ENCODE data around the gene IGHMBP2. TPM values are rescaled to one million over a fixed set of nuclear protein-coding genes. Genes with fewer than 3 reads are reported as not detected.
"Not testable (repeated sequence)": the region's sequence is repeated elsewhere in the genome, so short reads cannot be mapped to it uniquely, and the experiment has no call there.

IGHMBP2 gene
- total RNA-seq, 1 experiment from 2014 or later, result 21.5 TPM

GRCh38 chr11:68973706-68974105, 70.0 kb downstream of the IGHMBP2 start:
- H3K27ac ChIP-seq (ENCODE audit: low read length); H3K36me3 ChIP-seq (ENCODE audit: insufficient read depth, low read length); H3K4me3 ChIP-seq (ENCODE audit: low read length); H3K79me2 ChIP-seq (ENCODE audit: low read length); DNase-seq; H4K20me1 ChIP-seq (ENCODE audit: insufficient read depth, low read depth, low read length); H3K9me2 ChIP-seq (replicated peaks; ENCODE audit: insufficient read depth, low read length); H3K4me2 ChIP-seq (ENCODE audit: low read depth, low read length, poor library complexity, severe bottlenecking); H3K9me3 ChIP-seq (ENCODE audit: low read length); H3K27me3 ChIP-seq (ENCODE audit: low read length); H3K9ac ChIP-seq (ENCODE audit: low read length); H3K4me1 ChIP-seq (ENCODE audit: low read length); H2AFZ ChIP-seq (ENCODE audit: low read length): not testable (repeated sequence)

DNA sequence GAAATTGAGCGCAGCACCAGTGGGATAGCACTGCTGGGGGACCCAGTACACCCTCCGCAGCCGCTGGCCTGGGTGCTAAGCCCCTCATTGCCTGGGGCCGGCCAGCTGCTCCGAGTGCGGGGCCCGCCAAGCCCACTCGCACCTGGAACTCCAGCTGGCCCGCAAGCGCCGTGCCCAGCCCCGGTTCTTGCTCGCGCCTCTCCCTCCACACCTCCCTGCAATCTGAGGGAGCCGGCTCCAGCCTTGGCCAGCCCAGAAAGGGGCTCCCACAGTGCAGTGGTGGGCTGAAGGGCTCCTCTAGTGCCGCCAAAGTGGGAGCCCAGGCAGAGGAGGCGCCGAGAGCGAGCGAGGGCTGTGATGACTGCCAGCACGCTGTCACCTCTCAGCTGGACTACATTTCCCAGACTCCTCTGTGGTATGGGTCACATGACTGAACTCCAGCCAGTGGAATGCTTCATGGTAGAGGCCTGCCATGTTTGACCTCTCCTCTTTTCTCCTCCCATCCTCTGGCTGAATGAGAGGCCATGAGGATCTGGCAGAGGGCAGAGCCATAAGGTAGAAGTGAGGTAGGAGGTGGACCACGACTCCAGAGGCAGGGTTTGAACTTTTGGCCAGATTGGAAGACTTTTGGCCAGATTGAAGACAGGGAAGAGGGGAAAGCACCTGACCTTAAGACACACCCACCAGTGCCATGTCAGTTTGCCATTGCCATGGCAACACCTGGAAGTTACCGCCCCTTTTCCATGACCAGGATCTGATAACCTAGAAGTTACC, 70.9 kb downstream of the IGHMBP2 start:
- Histone ChIP-seq H3K79me2 (ENCODE audit: low read length) (no peaks in the 10 kb centered on the region), H3K9me2 (replicated peaks; ENCODE audit: insufficient read depth, low read length) (no peaks in the 10 kb centered on the region), H2AFZ (ENCODE audit: low read length) (peak overlapping the region; percentile 88), H3K4me1 (ENCODE audit: low read length) (no peaks in the 10 kb centered on the region), H3K9me3 (ENCODE audit: low read length) (no peaks in the 10 kb centered on the region), H4K20me1 (ENCODE audit: insufficient read depth, low read depth, low read length) (no peaks in the 10 kb centered on the region), H3K36me3 (ENCODE audit: insufficient read depth, low read length) (no peaks in the 10 kb centered on the region), H3K9ac (ENCODE audit: low read length) (no peak overlapping the region), H3K27ac (ENCODE audit: low read length) (no peak overlapping the region), H3K27me3 (ENCODE audit: low read length) (no peaks in the 10 kb centered on the region), H3K4me3 (ENCODE audit: low read length) (no peak overlapping the region), H3K4me2 (ENCODE audit: low read depth, low read length, poor library complexity, severe bottlenecking) (no peak overlapping the region)
- peak; percentile 80 for DNase-seq

DNA sequence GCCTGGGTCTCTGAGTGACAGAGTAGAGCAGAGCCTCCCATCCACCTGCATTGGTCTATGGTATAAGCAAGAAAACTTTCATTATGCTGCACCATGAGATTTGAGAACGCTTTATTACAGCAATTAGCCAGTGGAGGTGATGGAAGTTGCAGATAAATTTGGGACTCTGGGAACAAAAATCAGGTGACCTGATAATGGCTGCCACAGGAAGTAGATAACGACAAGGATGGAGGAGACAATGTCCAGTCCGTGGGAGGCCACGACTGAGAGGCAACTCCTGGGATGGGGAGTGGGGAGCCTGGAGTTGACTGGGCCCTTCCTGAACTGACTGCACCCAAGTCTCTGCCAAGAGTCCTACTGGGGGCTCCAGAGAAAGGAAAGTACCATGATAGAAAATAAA, 72.4 kb downstream of the IGHMBP2 start:
- H3K36me3 ChIP-seq (ENCODE audit: insufficient read depth, low read length), result no peaks in the 10 kb centered on the region
- H3K4me2 ChIP-seq (ENCODE audit: low read depth, low read length, poor library complexity, severe bottlenecking), result no peak overlapping the region
- no peaks in the 10 kb centered on the region for H4K20me1 ChIP-seq (ENCODE audit: insufficient read depth, low read depth, low read length)
- no peak overlapping the region for H3K9ac ChIP-seq (ENCODE audit: low read length)
- H3K9me2 ChIP-seq (replicated peaks; ENCODE audit: insufficient read depth, low read length), result no peaks in the 10 kb centered on the region
- H3K79me2 ChIP-seq (ENCODE audit: low read length), result no peaks in the 10 kb centered on the region
- H3K27ac ChIP-seq (ENCODE audit: low read length), result no peak overlapping the region
- no peaks in the 10 kb centered on the region for H3K27me3 ChIP-seq (ENCODE audit: low read length)
- no peaks in the 10 kb centered on the region for H3K9me3 ChIP-seq (ENCODE audit: low read length)
- H3K4me1 ChIP-seq (ENCODE audit: low read length), result no peaks in the 10 kb centered on the region
- no peak overlapping the region for H3K4me3 ChIP-seq (ENCODE audit: low read length)
- no peak overlapping the region for H2AFZ ChIP-seq (ENCODE audit: low read length)
- DNase-seq, result no peak

DNA sequence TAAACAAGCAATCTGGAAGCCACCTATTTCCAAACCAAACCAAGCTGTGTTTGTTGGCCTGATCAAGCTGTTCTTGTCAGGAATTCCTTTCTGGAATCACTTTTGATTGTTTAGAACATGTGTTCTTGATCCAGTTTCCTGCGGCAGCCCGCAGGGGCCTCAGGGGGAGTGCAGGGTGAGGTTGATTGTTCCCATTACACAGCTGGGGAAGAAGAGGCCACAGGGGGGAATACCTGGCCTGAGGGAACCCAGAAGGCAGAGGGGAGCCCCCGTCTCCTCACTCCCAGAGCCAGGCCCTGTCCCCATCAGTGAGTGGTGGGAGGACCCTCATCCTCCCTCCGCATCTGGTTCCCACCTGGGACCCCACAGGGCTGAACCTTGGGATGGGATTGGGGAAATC, 72.9 kb downstream of the IGHMBP2 start:
- no peaks in the 10 kb centered on the region for H3K27me3 ChIP-seq (ENCODE audit: low read length)
- no peak overlapping the region for H2AFZ ChIP-seq (ENCODE audit: low read length)
- H3K36me3 ChIP-seq (ENCODE audit: insufficient read depth, low read length), result no peaks in the 10 kb centered on the region
- H3K4me2 ChIP-seq (ENCODE audit: low read depth, low read length, poor library complexity, severe bottlenecking), result no peak overlapping the region
- no peaks in the 10 kb centered on the region for H3K9me2 ChIP-seq (replicated peaks; ENCODE audit: insufficient read depth, low read length)
- no peaks in the 10 kb centered on the region for H3K9me3 ChIP-seq (ENCODE audit: low read length)
- H3K4me3 ChIP-seq (ENCODE audit: low read length), result no peak overlapping the region
- no peak overlapping the region for H3K27ac ChIP-seq (ENCODE audit: low read length)
- no peaks in the 10 kb centered on the region for H3K79me2 ChIP-seq (ENCODE audit: low read length)
- no peak for DNase-seq
- no peak overlapping the region for H3K9ac ChIP-seq (ENCODE audit: low read length)
- no peaks in the 10 kb centered on the region for H3K4me1 ChIP-seq (ENCODE audit: low read length)
- no peaks in the 10 kb centered on the region for H4K20me1 ChIP-seq (ENCODE audit: insufficient read depth, low read depth, low read length)

- Histone ChIP-seq H3K9me2 (replicated peaks; ENCODE audit: insufficient read depth, low read length) (no peaks in the 10 kb centered on the region), H3K4me1 (ENCODE audit: low read length) (no peaks in the 10 kb centered on the region), H2AFZ (ENCODE audit: low read length) (no peak overlapping the region), H3K9ac (ENCODE audit: low read length) (no peak overlapping the region), H3K4me3 (ENCODE audit: low read length) (no peak overlapping the region), H3K79me2 (ENCODE audit: low read length) (no peaks in the 10 kb centered on the region), H4K20me1 (ENCODE audit: insufficient read depth, low read depth, low read length) (no peaks in the 10 kb centered on the region), H3K27me3 (ENCODE audit: low read length) (no peaks in the 10 kb centered on the region), H3K27ac (ENCODE audit: low read length) (no peak overlapping the region), H3K9me3 (ENCODE audit: low read length) (no peaks in the 10 kb centered on the region), H3K4me2 (ENCODE audit: low read depth, low read length, poor library complexity, severe bottlenecking) (no peak overlapping the region), H3K36me3 (ENCODE audit: insufficient read depth, low read length) (no peaks in the 10 kb centered on the region)
- DNase-seq, result no peak
These were observed 74.3 kb downstream of the IGHMBP2 start for GRCh38 chr11:68977781-68978625.

GRCh38 chr11:68978626-68978930, 74.9 kb downstream of the IGHMBP2 start:
- H3K4me3 ChIP-seq (ENCODE audit: low read length), result no peak overlapping the region
- no peaks in the 10 kb centered on the region for H3K4me1 ChIP-seq (ENCODE audit: low read length)
- H2AFZ ChIP-seq (ENCODE audit: low read length), result no peak overlapping the region
- DNase-seq, result no peak
- no peaks in the 10 kb centered on the region for H3K9me3 ChIP-seq (ENCODE audit: low read length)
- H3K9ac ChIP-seq (ENCODE audit: low read length), result no peak overlapping the region
- H3K27ac ChIP-seq (ENCODE audit: low read length), result no peak overlapping the region
- H4K20me1 ChIP-seq (ENCODE audit: insufficient read depth, low read depth, low read length), result no peaks in the 10 kb centered on the region
- H3K79me2 ChIP-seq (ENCODE audit: low read length), result no peaks in the 10 kb centered on the region
- no peaks in the 10 kb centered on the region for H3K27me3 ChIP-seq (ENCODE audit: low read length)
- no peaks in the 10 kb centered on the region for H3K36me3 ChIP-seq (ENCODE audit: insufficient read depth, low read length)
- no peak overlapping the region for H3K4me2 ChIP-seq (ENCODE audit: low read depth, low read length, poor library complexity, severe bottlenecking)
- H3K9me2 ChIP-seq (replicated peaks; ENCODE audit: insufficient read depth, low read length), result no peaks in the 10 kb centered on the region

DNA sequence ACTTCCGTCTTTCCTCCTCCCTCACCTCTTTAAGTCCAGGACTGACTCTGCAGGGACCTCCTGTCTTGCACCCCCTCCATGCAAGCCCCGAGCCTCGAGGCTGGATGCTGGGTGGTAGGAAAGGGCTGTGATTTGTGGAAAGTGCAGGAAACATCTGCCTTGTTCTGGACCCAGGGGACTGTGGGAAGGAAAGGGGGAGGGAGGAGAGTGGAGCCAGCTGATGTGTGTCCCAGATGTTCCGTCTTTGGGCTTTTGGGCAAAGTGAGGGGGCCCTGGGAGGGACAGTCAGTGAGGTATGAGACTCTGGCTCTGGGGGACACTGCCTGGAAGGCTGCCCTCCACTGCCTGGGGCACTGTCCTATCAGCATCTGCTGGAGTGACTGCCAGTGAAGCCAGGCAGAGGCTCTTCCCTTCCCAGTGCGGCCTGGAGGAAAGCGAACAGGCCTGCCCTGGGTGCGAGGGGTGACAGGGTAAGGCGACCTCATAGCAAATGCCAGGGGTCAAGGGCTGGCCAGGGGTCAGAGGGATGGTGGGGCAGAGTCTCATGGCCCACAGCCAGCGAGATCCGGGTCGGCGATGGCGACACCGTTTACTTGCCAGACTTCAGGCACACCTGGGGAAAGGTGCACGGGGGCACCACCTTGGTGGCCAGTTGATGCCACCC, 75.4 kb downstream of the IGHMBP2 start:
- H3K9me2 ChIP-seq (replicated peaks; ENCODE audit: insufficient read depth, low read length), result no peaks in the 10 kb centered on the region
- no peak overlapping the region for H3K4me3 ChIP-seq (ENCODE audit: low read length)

More for the DNA sequence above, 75.4 kb downstream of the IGHMBP2 start:
- Histone ChIP-seq H4K20me1 (ENCODE audit: insufficient read depth, low read depth, low read length) (no peaks in the 10 kb centered on the region), H3K4me1 (ENCODE audit: low read length) (no peaks in the 10 kb centered on the region), H2AFZ (ENCODE audit: low read length) (no peak overlapping the region), H3K9ac (ENCODE audit: low read length) (no peak overlapping the region), H3K4me2 (ENCODE audit: low read depth, low read length, poor library complexity, severe bottlenecking) (no peak overlapping the region), H3K9me3 (ENCODE audit: low read length) (no peaks in the 10 kb centered on the region), H3K79me2 (ENCODE audit: low read length) (no peaks in the 10 kb centered on the region), H3K27ac (ENCODE audit: low read length) (no peak overlapping the region), H3K27me3 (ENCODE audit: low read length) (no peaks in the 10 kb centered on the region), H3K36me3 (ENCODE audit: insufficient read depth, low read length) (no peaks in the 10 kb centered on the region)
- DNase-seq, result no peak
